ENCODE data around the gene MFSD1. TPM values are rescaled to one million over a fixed set of nuclear protein-coding genes. Genes with fewer than 3 reads are reported as not detected.

Gene MFSD1
- total and polyA plus RNA-seq, 2 of the 8 experiments (the other 6 are each of a cell fraction or from before 2014, with no cell fraction given) = 9.3 to 11.5 TPM

DNA sequence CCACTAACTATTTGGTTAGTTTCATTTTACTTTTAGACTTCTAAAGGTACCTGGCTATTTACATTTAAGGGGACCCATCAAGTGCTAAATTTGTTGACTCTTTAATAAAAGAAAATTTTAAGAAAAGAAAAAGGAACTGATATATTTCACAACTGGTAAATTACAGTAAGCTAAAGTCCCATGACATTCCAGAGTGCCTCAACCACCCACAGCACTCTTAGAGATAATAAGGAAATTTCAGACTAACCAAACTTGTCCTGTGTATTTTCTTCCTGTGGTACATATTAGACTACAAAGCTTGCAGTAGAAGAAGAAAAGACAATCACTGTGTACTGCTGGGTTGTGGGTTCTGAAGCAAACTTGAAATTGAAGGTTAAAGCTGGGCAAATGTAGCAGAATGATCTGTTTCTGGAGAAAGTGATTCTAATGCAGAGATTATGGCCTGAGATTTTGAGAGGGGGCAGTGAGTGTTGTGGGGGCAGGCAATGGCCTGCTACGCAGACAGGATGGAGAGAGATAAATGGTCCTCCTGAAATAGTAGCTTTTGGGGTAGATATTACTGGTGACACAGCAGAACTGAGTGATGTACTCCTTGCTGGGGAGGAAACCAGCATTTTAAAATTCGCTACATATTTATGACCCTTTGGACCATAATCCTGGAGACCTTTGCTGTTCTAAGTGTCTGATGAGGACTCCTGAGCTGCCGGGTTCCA lies 24.5 kb upstream of the MFSD1 start:
- Histone ChIP-seq H3K4me3 (ENCODE audit: extremely low read depth in 1 of 4, insufficient read depth in 2 of 4, low read depth in 3 of 4, low read length in 4 of 4) (no peak overlapping the region), H3K27me3 (replicated peaks in 1 of 4; ENCODE audit: control insufficient read depth in 3 of 4, extremely low read depth in 1 of 4, insufficient read depth in 3 of 4, low read length in 3 of 4) (no peaks in the 10 kb centered on the region), H3K4ac (replicated peaks; ENCODE audit: insufficient read length, low read depth, low read length) (no peak overlapping the region), H3K14ac (ENCODE audit: insufficient read length) (no peak overlapping the region), H2AK5ac (ENCODE audit: low read depth, low read length) (no peak overlapping the region), H3K4me1 (replicated peaks in 1 of 4; ENCODE audit: control insufficient read depth in 3 of 4, insufficient read depth in 4 of 4, low read length in 3 of 4) (no peaks in the 10 kb centered on the region), H3K18ac (ENCODE audit: extremely low read depth, low read length) (no peak overlapping the region), H4K91ac (replicated peaks; ENCODE audit: insufficient read length, low read length) (no peak overlapping the region), H3K4me2 (ENCODE audit: insufficient read depth in 1 of 2, low read depth in 2 of 2, low read length in 2 of 2) (no peak overlapping the region), H4K5ac (ENCODE audit: insufficient read length, low read depth, low read length) (no peak overlapping the region), H2BK20ac (ENCODE audit: low read length) (no peak overlapping the region), H2BK12ac (ENCODE audit: low read depth, low read length) (no peak overlapping the region), H3K36me3 (ENCODE audit: control insufficient read depth in 2 of 4, insufficient read depth in 4 of 4, low read length in 3 of 4) (no peaks in the 10 kb centered on the region), H2BK15ac (ENCODE audit: low read length) (no peak overlapping the region), H3K9me3 (ENCODE audit: insufficient read depth in 2 of 2, low read depth in 1 of 2, low read length in 1 of 2) (no peaks in the 10 kb centered on the region), H3K9ac (replicated peaks in 1 of 4; ENCODE audit: extremely low read depth in 1 of 4, low read depth in 3 of 4, low read length in 3 of 4) (no peak overlapping the region), H3K56ac (replicated peaks; ENCODE audit: insufficient read length, low read depth, low read length) (no peak overlapping the region), H2BK120ac (replicated peaks; ENCODE audit: low read depth, low read length) (no peak overlapping the region), H3K23me2 (ENCODE audit: low read depth, low read length) (no peaks in the 10 kb centered on the region), H2BK5ac (ENCODE audit: low read depth, low read length) (no peak overlapping the region), H2AFZ (ENCODE audit: low read length) (no peak overlapping the region), H3K79me1 (ENCODE audit: low read depth, low read length) (no peaks in the 10 kb centered on the region), H4K8ac (ENCODE audit: extremely low read depth, insufficient read depth, low read length) (no peak overlapping the region), H3K27ac (ENCODE audit: low read depth, low read length) (no peak overlapping the region), H3K23ac (ENCODE audit: insufficient read length) (no peak overlapping the region), H4K20me1 (replicated peaks in 1 of 2; ENCODE audit: control insufficient read depth in 1 of 2, insufficient read depth in 2 of 2, low read length in 2 of 2) (no peaks in the 10 kb centered on the region), H3K79me2 (ENCODE audit: control insufficient read depth in 1 of 2, insufficient read depth in 2 of 2, low read length in 2 of 2) (no peaks in the 10 kb centered on the region)
- WGBS, 2 experiments (ENCODE audit: extremely low coverage in 1 of 2, insufficient coverage in 1 of 2, insufficient read length in 1 of 2, insufficient replicate concordance in 2 of 2, low coverage in 1 of 2, low lambda C conversion rate in 2 of 2, missing lambda C conversion rate in 1 of 2) = 88% methylated on average over 3 of the region's 3 CpGs; no CpG with 5 or more reads in 1 of the 2 experiments
- POLR2A ChIA-PET (ENCODE audit: partially characterized antibody) = interaction anchor here (0.9 kb wide), 1 partner anchor 11 kb away, joined by 3 read pairs; no protein-coding TSS in a partner anchor
- CTCF ChIA-PET (ENCODE audit: partially characterized antibody) = interaction anchor here (0.5 to 5.5 kb wide), 13 partner anchors 11 to 1172 kb away, joined by 3 to 43 read pairs (median 3); no protein-coding TSS in a partner anchor
- FAIRE-seq (no peak), DNase-seq (ENCODE audit: low read depth in 1 of 2, low spot score in 2 of 2) (no peak)
- TF ChIP-seq TCF12 (IDR thresholded peaks at IDR 0.05; ENCODE audit: low read depth, low read length) = no peak

All from H1 (cell line).